Tibial nerve (tissue), 4 donors: ENCODE data around the gene IGFBP2.

Experiments used
- CTCF ChIP-seq, 5 experiments: fragments of 200-600 bp in 3 of 5; fragments of 450-650 bp in 2 of 5; sonication (generic) in 3 of 5; IDR thresholded peaks; one replicate each; pipeline ENCODE4 v1.5.1; 2016 to 2019; ENCODE audit warnings: antibody characterized with exemption in 5 of 5, mild to moderate bottlenecking in 3 of 5, moderate library complexity in 2 of 5
- EP300 ChIP-seq, 2 donors: sonication (generic); formaldehyde crosslinking; IDR thresholded peaks; one replicate each; pipeline ENCODE4 v1.6.1; 2017; ENCODE audit warnings: antibody characterized with exemption in 2 of 2, mild to moderate bottlenecking in 1 of 2
- POLR2A ChIP-seq, 2 donors: fragments of 450-650 bp; IDR thresholded peaks; one replicate each; pipeline ENCODE4 v1.6.1; 2017; ENCODE audit warnings: antibody characterized with exemption in 2 of 2, mild to moderate bottlenecking in 2 of 2, moderate library complexity in 2 of 2

- TF ChIP-seq CTCF (IDR thresholded peaks at IDR 0.05): no peak
- no peak for TF ChIP-seq EP300 (IDR thresholded peaks at IDR 0.05)
- TF ChIP-seq POLR2A (IDR thresholded peaks at IDR 0.05): no peak
These were observed 27.8 kb downstream of the IGFBP2 start for GRCh38 chr2:216661051-216661450.
